ENCODE data around the gene ZIC5.

The ZIC5 gene

DNA sequence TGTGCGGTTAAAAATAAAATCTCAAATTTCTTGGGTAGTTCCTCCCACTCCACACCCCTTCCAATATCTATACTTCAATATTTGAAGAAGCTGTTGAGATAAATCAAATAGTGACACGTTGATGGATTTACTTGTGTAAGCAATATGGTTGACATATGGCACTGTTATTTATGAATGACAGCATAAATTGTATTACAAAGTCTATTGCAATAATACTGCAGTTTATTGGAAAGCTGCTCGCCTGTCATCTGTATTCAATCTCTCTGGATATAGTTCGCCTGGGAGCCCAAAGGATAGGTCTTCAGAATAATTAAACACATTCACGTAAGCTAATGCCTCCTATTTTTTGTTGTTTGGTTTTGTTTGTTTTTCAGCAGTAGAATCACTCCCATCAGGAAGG, 5.0 kb upstream of the ZIC5 start:
- DNase-seq (ENCODE audit: low read depth, low spot score), result no peak

DNA sequence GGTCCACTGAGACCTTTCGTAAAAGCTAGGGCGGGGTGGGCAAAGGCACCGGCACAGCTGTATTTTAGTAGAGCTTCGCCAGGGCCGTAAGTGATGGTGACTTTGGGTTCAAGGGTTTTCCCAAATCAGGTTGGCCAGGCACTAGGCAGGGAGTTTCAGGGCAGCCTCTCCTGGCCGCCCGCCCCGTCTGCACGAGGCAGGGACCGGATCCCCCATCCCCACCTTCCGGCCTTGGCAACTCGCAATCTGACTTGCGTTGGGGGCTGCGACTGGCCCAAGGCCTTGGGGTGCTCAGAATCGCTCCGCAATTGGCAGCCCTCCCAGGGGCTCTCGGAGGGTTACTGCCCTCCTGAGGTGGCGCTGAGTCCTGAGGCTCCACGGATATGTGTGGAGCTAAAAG, 4.1 kb upstream of the ZIC5 start:
- no peak for DNase-seq (ENCODE audit: low read depth, low spot score)

DNA sequence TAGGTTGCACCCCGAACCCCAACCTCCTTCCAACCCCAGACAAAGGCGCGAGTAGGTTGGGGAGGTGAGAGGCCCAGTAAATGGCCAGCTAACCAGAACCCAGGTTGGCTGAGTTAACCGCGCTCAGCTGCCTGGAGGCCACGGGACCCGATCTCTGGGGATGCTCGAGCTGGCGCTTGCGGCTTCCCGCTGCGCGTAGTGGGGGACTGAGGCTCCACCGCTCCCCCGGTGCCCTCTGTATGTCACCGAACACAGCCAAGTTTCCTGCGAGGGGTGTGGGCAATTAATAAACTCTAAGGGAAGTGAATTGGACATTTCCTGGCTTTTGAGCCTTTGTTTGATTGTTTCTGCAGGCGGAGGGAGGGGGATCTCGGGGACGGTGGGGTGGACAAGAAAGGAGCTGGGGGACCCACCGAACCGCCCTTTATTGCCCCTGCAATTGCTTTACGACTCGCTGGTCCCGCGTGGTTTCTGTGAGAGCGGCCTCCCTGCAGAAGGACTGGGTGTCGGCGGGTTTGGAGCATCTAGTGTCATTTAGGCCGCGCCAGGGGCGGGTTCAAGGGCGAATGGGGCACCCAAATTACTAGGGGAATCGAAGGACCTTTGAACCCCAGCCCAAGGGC, 3.5 kb upstream of the ZIC5 start:
- no peak for DNase-seq (ENCODE audit: low read depth, low spot score)

GRCh38 chr13:99974296-99974938, 2.9 kb upstream of the ZIC5 start:
- DNase-seq (ENCODE audit: low read depth, low spot score), result no peak

DNA sequence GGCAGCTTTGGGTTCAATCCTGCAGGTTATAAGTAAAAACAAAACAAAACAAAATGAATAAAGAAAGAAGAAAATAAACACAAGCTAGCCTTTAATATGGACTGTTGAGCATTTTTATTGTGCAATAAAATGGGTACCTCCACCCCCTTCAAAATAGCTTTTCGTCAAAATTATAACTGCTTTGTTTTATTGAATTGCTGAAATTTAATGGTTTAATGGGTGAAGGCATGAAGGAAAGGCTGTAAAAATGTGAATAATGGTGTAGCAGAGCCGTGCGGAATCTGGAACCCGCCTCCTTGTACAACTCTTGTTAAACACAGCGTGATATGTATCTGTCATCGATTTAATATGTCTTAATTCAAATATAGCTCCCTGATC, 2.2 kb upstream of the ZIC5 start:
- DNase-seq (ENCODE audit: low read depth, low spot score), result no peak

DNA sequence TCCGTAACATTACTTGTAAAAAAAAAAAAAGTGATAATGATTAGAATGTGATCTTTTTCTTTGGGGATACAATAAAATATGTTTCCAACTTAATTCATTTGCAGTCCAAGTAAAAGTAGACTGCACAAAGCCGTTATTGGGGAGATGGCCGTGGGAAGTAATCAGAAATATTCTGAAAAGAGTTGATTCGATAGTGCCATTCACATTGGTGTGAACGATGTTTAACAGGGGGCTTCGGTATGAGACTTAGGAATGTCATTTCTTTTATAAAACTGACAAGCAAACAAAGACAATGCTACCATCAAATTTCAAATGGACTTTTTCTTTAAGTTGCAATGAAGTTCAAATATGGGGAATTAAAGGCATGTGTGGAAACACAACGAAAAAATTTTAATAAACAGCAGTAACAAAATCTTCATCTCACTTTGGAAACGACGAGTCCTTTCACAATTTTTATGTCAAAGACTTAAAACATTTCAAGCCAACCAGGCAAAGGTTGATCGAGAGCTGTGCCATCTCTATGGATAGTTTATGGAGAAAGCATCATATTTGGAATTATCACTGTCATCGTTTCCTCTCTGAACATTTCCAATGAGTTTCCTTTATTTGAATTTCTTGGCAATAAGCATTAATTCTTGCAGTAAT, 1.7 kb upstream of the ZIC5 start:
- DNase-seq (ENCODE audit: low read depth, low spot score), result no peak

- DNase-seq (ENCODE audit: low read depth, low spot score), result no peak
Measured at GRCh38 chr13:99972190-99972731, 694 bp upstream of the ZIC5 start.

DNA sequence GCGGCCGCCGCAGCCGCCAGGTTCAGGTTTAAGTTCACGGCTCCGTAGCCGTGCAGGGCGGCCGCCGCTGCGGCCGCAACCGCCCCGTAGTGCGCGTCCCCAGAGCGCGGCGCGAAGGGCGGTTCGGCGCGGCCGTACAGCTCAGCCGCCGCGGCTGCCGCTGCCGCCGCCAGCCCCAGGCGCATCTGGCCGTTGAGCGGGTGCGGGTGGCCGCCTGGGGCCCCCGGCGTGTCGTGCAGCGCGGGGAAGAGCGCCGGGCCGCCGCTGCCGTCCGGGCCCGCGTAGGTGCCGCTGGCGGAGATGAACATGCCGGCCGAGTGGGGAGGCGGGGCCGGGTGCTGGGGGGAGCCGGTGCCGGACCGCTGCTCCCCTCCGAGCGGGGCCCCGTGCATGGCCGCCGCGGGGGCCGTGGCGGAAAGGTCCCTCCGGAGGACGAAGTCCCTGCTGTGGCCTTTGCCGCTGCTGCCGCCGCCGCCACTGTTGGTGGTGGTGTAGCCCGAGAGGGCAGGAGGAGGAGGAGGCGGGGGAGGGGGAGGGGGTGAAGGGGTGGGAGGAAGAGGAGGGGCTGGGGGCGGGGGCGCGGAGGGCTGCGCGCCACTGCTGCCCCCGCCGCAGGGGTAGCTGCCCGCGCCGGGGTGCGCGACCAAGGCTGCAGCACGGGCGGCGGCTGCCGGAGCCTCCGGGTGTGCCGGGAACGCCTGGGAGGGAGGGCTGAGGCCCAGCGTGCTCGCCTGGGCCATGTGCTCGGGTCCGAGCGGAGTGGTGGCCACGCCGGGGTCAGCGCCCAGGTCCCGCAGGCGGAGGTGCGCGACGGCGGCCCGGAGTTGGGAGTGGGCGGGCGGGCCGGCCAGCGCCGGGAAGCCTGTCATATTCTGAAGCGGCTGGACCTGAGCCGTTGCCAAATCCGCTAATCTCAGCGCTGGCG, 654 bp downstream of the ZIC5 start:
- DNase-seq (ENCODE audit: low read depth, low spot score), result peak; percentile 68

DNA sequence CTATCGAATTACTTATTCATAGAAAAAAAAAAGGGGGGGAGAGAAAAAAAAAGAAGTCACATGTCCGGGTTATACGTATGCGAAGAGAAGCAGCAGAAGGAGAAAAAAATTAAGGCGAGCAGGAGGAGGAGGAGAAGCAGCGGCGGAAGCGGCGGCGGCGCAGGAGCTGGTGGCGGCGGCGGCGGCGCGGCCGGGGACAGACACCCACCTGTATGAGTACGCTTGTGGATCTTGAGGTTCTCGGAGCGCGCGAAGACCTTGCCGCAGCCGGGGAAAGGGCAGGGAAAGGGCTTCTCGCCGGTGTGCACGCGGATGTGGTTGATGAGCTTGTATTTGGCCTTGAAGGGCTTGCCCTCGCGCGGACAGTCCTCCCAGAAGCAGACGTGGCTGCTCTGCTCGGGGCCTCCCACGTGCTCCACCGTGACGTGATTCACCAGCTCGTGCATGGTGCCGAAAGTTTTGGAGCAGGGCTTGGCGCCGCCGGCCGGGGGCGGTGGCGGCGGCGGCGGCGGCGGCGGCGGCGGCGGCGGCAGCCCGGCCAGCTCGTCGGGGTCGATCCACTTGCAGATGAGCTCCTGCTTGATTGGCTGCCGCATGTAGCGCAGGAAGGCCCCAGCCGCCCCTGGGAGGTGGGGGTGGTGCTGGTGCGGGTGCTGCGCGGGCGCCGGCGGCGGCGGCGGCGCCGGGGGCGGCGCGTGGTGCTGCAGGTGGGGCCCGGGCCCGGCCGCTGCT, 1.5 kb downstream of the ZIC5 start:
- DNase-seq (ENCODE audit: low read depth, low spot score), result peak; percentile 79

- DNase-seq (ENCODE audit: low read depth, low spot score), result no peak
Measured at GRCh38 chr13:99969453-99969918, 2.1 kb downstream of the ZIC5 start.

GRCh38 chr13:99968521-99969452, 2.8 kb downstream of the ZIC5 start:
- DNase-seq (ENCODE audit: low read depth, low spot score), result peak; percentile 73

DNA sequence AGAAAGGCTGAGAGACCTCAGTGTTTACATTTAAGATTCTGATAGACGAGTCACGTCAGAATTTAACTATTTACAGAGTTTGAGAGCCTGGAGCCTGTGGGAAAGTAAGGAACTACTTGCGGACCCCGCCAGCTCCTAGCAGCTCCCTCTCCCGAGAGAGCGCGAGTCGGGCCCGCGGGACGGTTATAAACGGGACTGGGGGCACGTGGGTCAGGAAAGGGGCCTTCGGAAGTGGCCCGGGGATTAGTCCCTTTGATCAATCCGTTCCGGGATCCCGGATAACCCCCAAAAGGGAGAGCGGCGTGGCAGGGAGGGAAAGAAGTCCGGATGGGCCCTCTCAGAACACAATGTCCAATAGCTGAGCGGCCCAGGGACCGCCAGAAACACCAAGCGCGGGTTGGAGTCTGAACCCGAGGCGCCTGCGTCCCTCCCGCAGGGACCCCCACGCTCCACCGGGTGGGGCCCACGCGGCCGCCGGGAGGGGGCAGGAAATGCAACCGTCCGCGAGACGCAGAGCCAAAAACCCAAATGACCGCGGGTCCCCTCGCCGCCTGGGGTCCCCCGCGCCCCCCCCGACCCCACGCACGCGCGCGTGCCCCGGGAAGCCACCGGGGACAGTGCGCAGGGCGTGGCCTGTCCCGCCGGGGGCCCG, 3.6 kb downstream of the ZIC5 start:
- DNase-seq (ENCODE audit: low read depth, low spot score), result peak; percentile 66

DNA sequence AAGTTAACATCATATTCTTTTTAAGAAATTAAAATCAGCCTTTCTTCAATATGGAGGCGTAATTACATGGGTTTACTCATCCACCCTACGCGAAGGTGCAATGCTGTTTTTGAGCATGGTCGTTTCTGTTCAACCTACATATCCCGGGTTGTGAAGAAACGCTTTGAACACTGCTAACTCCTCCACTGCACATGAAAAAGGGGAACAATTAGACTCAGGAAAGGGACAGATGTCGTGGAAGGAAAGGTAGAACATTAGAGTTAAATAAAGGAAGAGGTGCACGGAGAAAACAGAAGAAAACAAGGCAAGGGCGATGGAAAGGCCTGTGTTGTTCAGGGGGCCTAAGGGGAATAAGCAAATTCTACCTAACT, 4.1 kb downstream of the ZIC5 start:
- DNase-seq (ENCODE audit: low read depth, low spot score), result no peak

- peak; percentile 33 for DNase-seq (ENCODE audit: low read depth, low spot score)
Measured at GRCh38 chr13:99966064-99966805, 5.3 kb downstream of the ZIC5 start.

DNA sequence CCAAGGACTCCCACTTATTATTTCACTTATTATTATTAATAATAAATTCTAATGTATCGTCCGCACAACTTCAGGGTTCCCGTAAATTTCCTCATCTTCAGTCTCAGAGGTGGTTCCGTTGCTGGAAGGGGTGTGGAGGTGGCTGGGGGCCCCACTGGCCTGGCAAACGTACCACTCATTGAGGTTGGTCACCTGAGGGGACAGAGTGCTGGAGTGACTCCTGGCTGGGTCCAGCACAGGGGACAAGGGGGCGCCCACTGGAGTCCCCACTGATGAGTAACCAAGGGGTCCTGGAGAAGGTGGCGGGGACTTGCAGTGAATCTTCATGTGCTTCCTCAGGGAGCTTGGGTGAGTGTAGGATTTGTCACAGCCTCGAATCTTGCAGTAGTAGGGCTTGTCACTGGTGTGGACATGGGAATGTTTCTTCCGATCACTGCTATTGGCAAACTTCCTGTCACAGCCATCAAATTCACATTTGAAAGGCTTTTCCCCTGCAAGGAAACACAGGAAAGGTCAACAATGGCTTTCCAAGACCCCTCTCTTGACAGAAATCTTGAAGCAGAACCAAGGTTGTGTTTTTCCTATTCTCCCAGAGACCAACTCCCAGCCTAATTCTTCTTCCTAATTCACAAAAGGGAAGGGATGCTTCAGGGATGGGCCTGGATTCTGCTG, 6.1 kb downstream of the ZIC5 start:
- no peak for DNase-seq (ENCODE audit: low read depth, low spot score)

GRCh38 chr13:99963816-99964339, 7.7 kb downstream of the ZIC5 start:
- DNase-seq (ENCODE audit: low read depth, low spot score), result no peak

DNA sequence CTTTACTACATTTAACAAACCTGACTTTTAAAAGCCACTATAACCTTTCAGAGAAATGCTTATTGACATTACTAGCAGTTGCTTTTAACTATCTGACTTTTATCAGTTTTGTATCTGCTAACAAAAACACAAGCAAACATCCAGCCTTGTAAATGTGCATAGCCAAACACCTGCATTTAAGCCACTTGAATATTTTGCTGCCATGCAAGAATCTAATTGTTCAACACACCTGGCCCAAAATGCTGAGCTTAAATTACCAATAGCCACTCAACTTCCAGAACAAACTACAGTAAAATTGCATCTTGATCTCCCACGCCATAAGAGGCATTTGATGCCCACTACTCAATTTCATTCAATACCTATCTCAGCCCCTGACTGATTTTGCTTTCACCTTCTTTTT, 9.3 kb downstream of the ZIC5 start:
- DNase-seq (ENCODE audit: low read depth, low spot score), result no peak

DNA sequence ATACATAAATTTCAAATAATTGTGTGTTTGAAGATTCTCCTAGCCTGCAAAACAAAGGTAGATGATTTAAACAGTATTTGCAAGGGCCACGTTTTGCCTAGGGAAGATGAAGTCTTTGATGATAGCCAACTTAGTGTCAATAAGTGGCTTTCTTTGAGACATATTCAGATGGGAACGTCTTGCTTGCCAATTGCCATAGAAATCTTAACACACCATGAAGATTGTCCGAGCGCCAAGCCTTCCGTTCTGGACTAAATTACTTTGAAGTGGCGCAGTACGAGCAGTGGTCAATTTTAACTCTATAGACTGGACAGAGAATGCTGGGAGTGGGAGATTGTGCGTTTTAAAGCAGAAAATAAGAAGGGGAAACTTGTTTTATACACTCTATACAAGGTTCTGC, 9.9 kb downstream of the ZIC5 start:
- DNase-seq (ENCODE audit: low read depth, low spot score), result no peak

Measured in astrocyte of the hippocampus (primary cell).